ENCODE data around the gene LYPD4.

DNA sequence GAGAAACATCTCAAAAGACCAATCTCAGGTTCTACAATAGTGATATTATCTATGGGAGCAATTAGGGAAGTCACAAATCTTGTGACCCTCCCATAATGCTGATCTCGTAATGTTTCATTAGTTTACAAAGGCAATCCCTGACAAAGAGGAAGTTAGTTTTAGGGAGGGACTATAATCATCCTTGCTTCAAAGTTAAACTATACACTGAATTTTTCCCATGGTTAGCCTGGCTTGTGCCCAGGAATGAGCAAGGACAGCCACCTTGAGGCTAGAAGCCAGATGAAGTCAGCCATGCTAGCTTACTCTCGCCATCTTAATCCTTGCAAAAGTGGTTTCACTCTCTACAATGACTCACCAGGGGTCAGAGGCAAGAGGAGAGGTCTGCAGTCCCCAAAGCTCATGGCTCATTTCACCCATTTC lies 42.7 kb downstream of the LYPD4 start:
- TF ChIP-seq SIN3A (IDR thresholded peaks at IDR 0.05; ENCODE audit: borderline replicate concordance, insufficient read depth, low read length) (no peak), TAF1 (IDR thresholded peaks at IDR 0.05; ENCODE audit: borderline replicate concordance, insufficient read depth, low read length) (no peak)
- TF ChIP-seq, protein P1, sequence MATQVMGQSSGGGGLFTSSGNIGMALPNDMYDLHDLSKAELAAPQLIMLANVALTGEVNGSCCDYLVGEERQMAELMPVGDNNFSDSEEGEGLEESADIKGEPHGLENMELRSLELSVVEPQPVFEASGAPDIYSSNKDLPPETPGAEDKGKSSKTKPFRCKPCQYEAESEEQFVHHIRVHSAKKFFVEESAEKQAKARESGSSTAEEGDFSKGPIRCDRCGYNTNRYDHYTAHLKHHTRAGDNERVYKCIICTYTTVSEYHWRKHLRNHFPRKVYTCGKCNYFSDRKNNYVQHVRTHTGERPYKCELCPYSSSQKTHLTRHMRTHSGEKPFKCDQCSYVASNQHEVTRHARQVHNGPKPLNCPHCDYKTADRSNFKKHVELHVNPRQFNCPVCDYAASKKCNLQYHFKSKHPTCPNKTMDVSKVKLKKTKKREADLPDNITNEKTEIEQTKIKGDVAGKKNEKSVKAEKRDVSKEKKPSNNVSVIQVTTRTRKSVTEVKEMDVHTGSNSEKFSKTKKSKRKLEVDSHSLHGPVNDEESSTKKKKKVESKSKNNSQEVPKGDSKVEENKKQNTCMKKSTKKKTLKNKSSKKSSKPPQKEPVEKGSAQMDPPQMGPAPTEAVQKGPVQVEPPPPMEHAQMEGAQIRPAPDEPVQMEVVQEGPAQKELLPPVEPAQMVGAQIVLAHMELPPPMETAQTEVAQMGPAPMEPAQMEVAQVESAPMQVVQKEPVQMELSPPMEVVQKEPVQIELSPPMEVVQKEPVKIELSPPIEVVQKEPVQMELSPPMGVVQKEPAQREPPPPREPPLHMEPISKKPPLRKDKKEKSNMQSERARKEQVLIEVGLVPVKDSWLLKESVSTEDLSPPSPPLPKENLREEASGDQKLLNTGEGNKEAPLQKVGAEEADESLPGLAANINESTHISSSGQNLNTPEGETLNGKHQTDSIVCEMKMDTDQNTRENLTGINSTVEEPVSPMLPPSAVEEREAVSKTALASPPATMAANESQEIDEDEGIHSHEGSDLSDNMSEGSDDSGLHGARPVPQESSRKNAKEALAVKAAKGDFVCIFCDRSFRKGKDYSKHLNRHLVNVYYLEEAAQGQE (IDR thresholded peaks at IDR 0.05; ENCODE audit: insufficient read depth in 1 of 2, low read depth in 2 of 2, low read length in 2 of 2): no peak

Data from PFSK-1 (cell line).